ENCODE results near the gene SYF2. TPM values are rescaled to one million over a fixed set of nuclear protein-coding genes. Genes with fewer than 3 reads are reported as not detected.

The SYF2 gene
- total and polyA plus RNA-seq, 2 donors (not counting 1 experiment from before 2014, with no cell fraction given): 21.9 to 67.3 TPM

GRCh38 chr1:25212725-25213124, 19.6 kb downstream of the SYF2 start:
- no peaks in the 10 kb centered on the region for H3K36me3 ChIP-seq (replicated peaks in 1 of 2; ENCODE audit: control extremely low read depth in 1 of 2, control insufficient read depth in 1 of 2, extremely low read depth in 1 of 2, insufficient read depth in 2 of 2, low read length in 1 of 2)
- H3K4me3 ChIP-seq (ENCODE audit: control extremely low read depth in 1 of 5, extremely low read depth in 1 of 5, insufficient read depth in 1 of 5, low read depth in 2 of 5, low read length in 4 of 5): no peak overlapping the region
- H3K27me3 ChIP-seq (replicated peaks in 1 of 4; ENCODE audit: control extremely low read depth in 1 of 4, control insufficient read depth in 3 of 4, insufficient read depth in 4 of 4, low read length in 3 of 4): peaks cover 0 to 4% (median 0%) of the 10 kb centered on the region in 4 experiments
- intact Hi-C loops (cut with micrococcal nuclease): no loop called here
- H3K9me3 Mint-ChIP-seq (ENCODE audit: insufficient read depth): no peaks in the 10 kb centered on the region
- CTCF ChIA-PET: interaction anchor here (0.5 to 1.1 kb wide), 2 partner anchors 365 to 582 kb away, joined by 3 to 5 read pairs; no protein-coding TSS in a partner anchor
- no peak overlapping the region for H3K9ac ChIP-seq (ENCODE audit: low read length)
- H3K4me1 ChIP-seq (ENCODE audit: control insufficient read depth in 2 of 2, insufficient read depth in 2 of 2, low read length in 2 of 2): peaks cover 5 to 8% of the 10 kb centered on the region in 2 donors
- no peak overlapping the region for H3K4me2 ChIP-seq (replicated peaks; ENCODE audit: low read depth, low read length, poor library complexity, severe bottlenecking)
- no peaks in the 10 kb centered on the region for H4K20me1 ChIP-seq (ENCODE audit: control insufficient read depth, insufficient read depth, low read length, poor library complexity, severe bottlenecking)
- no peak overlapping the region for H2AFZ ChIP-seq (ENCODE audit: insufficient read depth, low read depth, low read length, poor library complexity, severe bottlenecking)
- TF ChIP-seq EZH2 (IDR thresholded peaks at IDR 0.05; ENCODE audit: borderline replicate concordance, insufficient read depth, low read depth, low read length, poor library complexity, severe bottlenecking): no peak
- TF ChIP-seq CTCF (IDR thresholded peaks at IDR 0.05): no peak
- H3K27ac Mint-ChIP-seq: no peak overlapping the region
- H3K4me3 Mint-ChIP-seq: no peak overlapping the region
- H3K27ac ChIP-seq (ENCODE audit: low read length in 2 of 2): no peak overlapping the region
- DNase-seq (no peak), ATAC-seq (ENCODE audit: low read depth) (no peak)
- no peaks in the 10 kb centered on the region for H3K79me2 ChIP-seq (ENCODE audit: control insufficient read depth, insufficient read depth, low read length)
- H3K9me3 ChIP-seq (ENCODE audit: control extremely low read depth in 1 of 3, control insufficient read depth in 2 of 3, insufficient read depth in 1 of 3, low read length in 2 of 3): no peaks in the 10 kb centered on the region
- POLR2A ChIA-PET: no interaction called here
- no peaks in the 10 kb centered on the region for H3K27me3 Mint-ChIP-seq
- WGBS (ENCODE audit: insufficient coverage): 100% methylated on average over 1 of the region's 5 CpGs
- H3K4me1 Mint-ChIP-seq: peaks cover 12% of the 10 kb centered on the region

- CTCF ChIA-PET: interaction anchor here (0.6 to 0.7 kb wide), 2 partner anchors 40 to 251 kb away, joined by 3 read pairs; no protein-coding TSS in a partner anchor
- WGBS (ENCODE audit: insufficient coverage): 100% methylated on average over 1 of the region's 3 CpGs
Measured at GRCh38 chr1:25210728-25211127, 21.6 kb downstream of the SYF2 start.

More at GRCh38 chr1:25210728-25211127, 21.6 kb downstream of the SYF2 start:
- TF ChIP-seq EZH2 (IDR thresholded peaks at IDR 0.05; ENCODE audit: borderline replicate concordance, insufficient read depth, low read depth, low read length, poor library complexity, severe bottlenecking): no peak
- Mint-ChIP-seq H3K27ac (no peak overlapping the region), H3K4me3 (no peak overlapping the region), H3K27me3 (peaks cover under 1% of the 10 kb centered on the region), H3K4me1 (peaks cover 3% of the 10 kb centered on the region), H3K9me3 (ENCODE audit: insufficient read depth) (no peaks in the 10 kb centered on the region)
- H3K79me2 ChIP-seq (ENCODE audit: control insufficient read depth, insufficient read depth, low read length): no peaks in the 10 kb centered on the region
- H3K4me2 ChIP-seq (replicated peaks; ENCODE audit: low read depth, low read length, poor library complexity, severe bottlenecking): no peak overlapping the region
- intact Hi-C loops (cut with micrococcal nuclease): no loop called here
- POLR2A ChIA-PET: no interaction called here
- no peaks in the 10 kb centered on the region for H3K36me3 ChIP-seq (replicated peaks in 1 of 2; ENCODE audit: control extremely low read depth in 1 of 2, control insufficient read depth in 1 of 2, extremely low read depth in 1 of 2, insufficient read depth in 2 of 2, low read length in 1 of 2)
- H3K9me3 ChIP-seq (ENCODE audit: control extremely low read depth in 1 of 3, control insufficient read depth in 2 of 3, insufficient read depth in 1 of 3, low read length in 2 of 3): no peaks in the 10 kb centered on the region
- no peak overlapping the region for H3K27ac ChIP-seq (ENCODE audit: low read length in 2 of 2)
- H3K4me3 ChIP-seq (ENCODE audit: control extremely low read depth in 1 of 5, extremely low read depth in 1 of 5, insufficient read depth in 1 of 5, low read depth in 2 of 5, low read length in 4 of 5): no peak overlapping the region
- no peaks in the 10 kb centered on the region for H4K20me1 ChIP-seq (ENCODE audit: control insufficient read depth, insufficient read depth, low read length, poor library complexity, severe bottlenecking)
- no peak overlapping the region for H2AFZ ChIP-seq (ENCODE audit: insufficient read depth, low read depth, low read length, poor library complexity, severe bottlenecking)
- no peak overlapping the region for H3K9ac ChIP-seq (ENCODE audit: low read length)
- ATAC-seq (ENCODE audit: low read depth): no peak
- H3K4me1 ChIP-seq (ENCODE audit: control insufficient read depth in 2 of 2, insufficient read depth in 2 of 2, low read length in 2 of 2): peaks cover 0 to under 1% of the 10 kb centered on the region in 2 donors
- H3K27me3 ChIP-seq (replicated peaks in 1 of 4; ENCODE audit: control extremely low read depth in 1 of 4, control insufficient read depth in 3 of 4, insufficient read depth in 4 of 4, low read length in 3 of 4): peaks cover 0 to 4% (median 0%) of the 10 kb centered on the region in 4 experiments
- DNase-seq: no peak
